Cardiac muscle cell (in vitro differentiated cells and primary cell): ENCODE measurements around the gene ATN1. TPM values are rescaled to one million over a fixed set of nuclear protein-coding genes. Genes with fewer than 3 reads are reported as not detected.

ENCODE experiments used
- DNase-seq, 2 donors: peaks; one replicate each; pipeline versions ENCODE4 v3.0.0 to v3.0.0-alpha.2; 2010 to 2017; ENCODE audit warnings: low read depth in 1 of 2, low spot score in 1 of 2
- H3K27ac ChIP-seq: fragments of 200-600 bp; sonication (generic); 2 replicates; pipeline ENCODE4 v1.5.1; 2016
- H3K27me3 ChIP-seq: fragments of 200-600 bp; sonication (generic); 2 replicates; pipeline ENCODE4 v1.6.0; 2016; ENCODE audit warnings: control low read depth
- H3K36me3 ChIP-seq: fragments of 200-600 bp; sonication (generic); 2 replicates; pipeline ENCODE4 v1.5.1; 2016; ENCODE audit warnings: control low read depth
- H3K4me1 ChIP-seq: fragments of 200-600 bp; sonication (generic); 2 replicates; pipeline ENCODE4 v1.8.1; 2017; ENCODE audit warnings: low read depth, mild to moderate bottlenecking, mixed run types
- H3K4me3 ChIP-seq: fragments of 200-600 bp; sonication (generic); 2 replicates; pipeline ENCODE4 v1.5.1; 2016; ENCODE audit warnings: mild to moderate bottlenecking
- H3K9me3 ChIP-seq: fragments of 200-600 bp; sonication (generic); 2 replicates; pipeline ENCODE4 v1.5.1; 2017; ENCODE audit warnings: low read depth, mild to moderate bottlenecking, control low read depth
- CTCF ChIP-seq: IDR thresholded peaks from 2 replicates; pipeline ENCODE4 v1.5.1; 2012; ENCODE audit warnings: low read depth, mild to moderate bottlenecking, low read length
- polyA plus RNA-seq: library from polyadenylated mRNA; unstranded; fragments of >200 nt; fragmentation: Nextera tagmentation; extraction: Ambion mirVana; gene quantifications from 2 replicates; pipeline ENCODE4 v1.2.1, GENCODE V29; 2016
- total RNA-seq: library from RNA; depleted of rRNA; stranded (reverse); fragments of >200 nt; gene quantifications from 2 replicates; pipeline ENCODE4 v1.2.3, GENCODE V29; 2016

The ATN1 gene
- total and polyA plus RNA-seq, 2 experiments from 2014 or later = 22.8 to 46.4 TPM

GRCh38 chr12:6980740-6981139 is 53.0 kb downstream of the ATN1 start:
- H3K4me3 ChIP-seq = no peak overlapping the region
- no peak for DNase-seq
- TF ChIP-seq CTCF = no peak
- no peaks in the 10 kb centered on the region for H3K27me3 ChIP-seq
- H3K36me3 ChIP-seq = peaks cover 25% of the 10 kb centered on the region
- no peak overlapping the region for H3K27ac ChIP-seq
- no peaks in the 10 kb centered on the region for H3K9me3 ChIP-seq
- no peaks in the 10 kb centered on the region for H3K4me1 ChIP-seq

- H3K4me3 ChIP-seq = no peak overlapping the region
- DNase-seq = no peak
- no peaks in the 10 kb centered on the region for H3K27me3 ChIP-seq
- H3K9me3 ChIP-seq = no peaks in the 10 kb centered on the region
- peaks cover 23% of the 10 kb centered on the region for H3K36me3 ChIP-seq
- H3K4me1 ChIP-seq = no peaks in the 10 kb centered on the region
- no peak overlapping the region for H3K27ac ChIP-seq
- no peak for TF ChIP-seq CTCF
These were observed 53.6 kb downstream of the ATN1 start for GRCh38 chr12:6981152-6982052.

GRCh38 chr12:6982532-6982931 is 54.8 kb downstream of the ATN1 start:
- Histone ChIP-seq H3K36me3 (peaks cover 16% of the 10 kb centered on the region), H3K27ac (no peak overlapping the region), H3K4me1 (no peaks in the 10 kb centered on the region), H3K27me3 (no peaks in the 10 kb centered on the region), H3K9me3 (no peaks in the 10 kb centered on the region), H3K4me3 (no peak overlapping the region)
- no peak for TF ChIP-seq CTCF
- DNase-seq = no peak

- Histone ChIP-seq H3K4me1 (no peaks in the 10 kb centered on the region), H3K27ac (no peak overlapping the region), H3K9me3 (no peaks in the 10 kb centered on the region), H3K36me3 (peaks cover 6% of the 10 kb centered on the region), H3K27me3 (no peaks in the 10 kb centered on the region), H3K4me3 (no peak overlapping the region)
- no peak for DNase-seq
- TF ChIP-seq CTCF = no peak
These were observed 60.3 kb downstream of the ATN1 start for GRCh38 chr12:6987956-6988553.

Other genes with a start within 250 kb of the ATN1 start
- 39.4 and 44.9 TPM in 2 replicates for gene ZNF384, start 238.6 kb upstream of the ATN1 start, total RNA-seq
- 38.2 and 44.1 TPM in 2 replicates for gene ZNF384, start 238.6 kb upstream of the ATN1 start, polyA plus RNA-seq
- 0.36 and 5.5 TPM in 2 replicates for gene PIANP, start 227.1 kb upstream of the ATN1 start, total RNA-seq
- gene PIANP, start 227.1 kb upstream of the ATN1 start, polyA plus RNA-seq = 4.1 and 5.0 TPM in 2 replicates
- gene COPS7A, start 203.9 kb upstream of the ATN1 start, total RNA-seq = 71.0 and 82.1 TPM in 2 replicates
- gene COPS7A, start 203.9 kb upstream of the ATN1 start, polyA plus RNA-seq = 97.7 and 108 TPM in 2 replicates
- gene MLF2, start 174.8 kb upstream of the ATN1 start, total RNA-seq = 342 and 449 TPM in 2 replicates
- 575 and 592 TPM in 2 replicates for gene MLF2, start 174.8 kb upstream of the ATN1 start, polyA plus RNA-seq
- 194 and 290 TPM in 2 replicates for gene PTMS, start 161.6 kb upstream of the ATN1 start, total RNA-seq
- gene PTMS, start 161.6 kb upstream of the ATN1 start, polyA plus RNA-seq = 426 and 467 TPM in 2 replicates
- gene LAG3, start 155.4 kb upstream of the ATN1 start, total RNA-seq = 0.15 TPM in 1 of 2 replicates, not detected in the other
- 0.34 TPM in 1 of 2 replicates, not detected in the other for gene LAG3, start 155.4 kb upstream of the ATN1 start, polyA plus RNA-seq
- gene CD4, start 138.4 kb upstream of the ATN1 start, total RNA-seq = 3.1 and 3.3 TPM in 2 replicates
- gene CD4, start 138.4 kb upstream of the ATN1 start, polyA plus RNA-seq = 5.2 and 5.9 TPM in 2 replicates
- 41.1 and 51.0 TPM in 2 replicates for gene GPR162, start 106.1 kb upstream of the ATN1 start, total RNA-seq
- gene GPR162, start 106.1 kb upstream of the ATN1 start, polyA plus RNA-seq = 29.2 and 38.6 TPM in 2 replicates
- 11.6 and 19.7 TPM in 2 replicates for gene P3H3, start 99.6 kb upstream of the ATN1 start, total RNA-seq
- 13.7 and 18.2 TPM in 2 replicates for gene P3H3, start 99.6 kb upstream of the ATN1 start, polyA plus RNA-seq
- 3.0 and 5.2 TPM in 2 replicates for gene GNB3, start 87.0 kb upstream of the ATN1 start, total RNA-seq
- gene GNB3, start 87.0 kb upstream of the ATN1 start, polyA plus RNA-seq = 1.7 and 2.1 TPM in 2 replicates
- gene CDCA3, start 76.7 kb upstream of the ATN1 start, total RNA-seq = 11.5 and 42.8 TPM in 2 replicates
- 10.4 and 84.9 TPM in 2 replicates for gene CDCA3, start 76.7 kb upstream of the ATN1 start, polyA plus RNA-seq
- gene USP5, start 75.8 kb upstream of the ATN1 start, total RNA-seq = 145 and 150 TPM in 2 replicates
- 156 TPM in 2 replicates for gene USP5, start 75.8 kb upstream of the ATN1 start, polyA plus RNA-seq
- gene TPI1, start 60.4 kb upstream of the ATN1 start, total RNA-seq = 1,963 and 2,650 TPM in 2 replicates
- 3,554 and 4,448 TPM in 2 replicates for gene TPI1, start 60.4 kb upstream of the ATN1 start, polyA plus RNA-seq
- gene SPSB2, start 54.7 kb upstream of the ATN1 start, total RNA-seq = 11.6 and 12.3 TPM in 2 replicates
- 13.5 and 15.6 TPM in 2 replicates for gene SPSB2, start 54.7 kb upstream of the ATN1 start, polyA plus RNA-seq
- 17.5 and 18.8 TPM in 2 replicates for gene LRRC23, start 23.1 kb upstream of the ATN1 start, total RNA-seq
- 23.7 and 24.8 TPM in 2 replicates for gene LRRC23, start 23.1 kb upstream of the ATN1 start, polyA plus RNA-seq
- gene ENO2, start 13.4 kb upstream of the ATN1 start, total RNA-seq = 56.2 and 87.7 TPM in 2 replicates
- 133 and 154 TPM in 2 replicates for gene ENO2, start 13.4 kb upstream of the ATN1 start, polyA plus RNA-seq
- not detected in 2 replicates for gene RNU7-1, start 15.9 kb downstream of the ATN1 start, total RNA-seq
- not detected in 2 replicates for gene RNU7-1, start 15.9 kb downstream of the ATN1 start, polyA plus RNA-seq
- gene C12orf57, start 16.1 kb downstream of the ATN1 start, total RNA-seq = 260 and 307 TPM in 2 replicates
- gene C12orf57, start 16.1 kb downstream of the ATN1 start, polyA plus RNA-seq = 154 and 208 TPM in 2 replicates
- 17.4 and 19.2 TPM in 2 replicates for gene PTPN6, start 23.4 kb downstream of the ATN1 start, total RNA-seq
- gene PTPN6, start 23.4 kb downstream of the ATN1 start, polyA plus RNA-seq = 25.2 and 28.4 TPM in 2 replicates
- 350 and 388 TPM in 2 replicates for gene PHB2, start 42.7 kb downstream of the ATN1 start, total RNA-seq
- 181 and 228 TPM in 2 replicates for gene PHB2, start 42.7 kb downstream of the ATN1 start, polyA plus RNA-seq
- 15.7 and 21.5 TPM in 2 replicates for gene EMG1, start 43.0 kb downstream of the ATN1 start, total RNA-seq
- gene EMG1, start 43.0 kb downstream of the ATN1 start, polyA plus RNA-seq = 29.7 and 39.2 TPM in 2 replicates
- 12.0 and 15.8 TPM in 2 replicates for gene LPCAT3, start 90.5 kb downstream of the ATN1 start, total RNA-seq
- gene LPCAT3, start 90.5 kb downstream of the ATN1 start, polyA plus RNA-seq = 31.4 and 37.8 TPM in 2 replicates
- gene C1S, start 132.8 kb downstream of the ATN1 start, total RNA-seq = 3.0 and 5.0 TPM in 2 replicates
- 7.3 and 9.3 TPM in 2 replicates for gene C1S, start 132.8 kb downstream of the ATN1 start, polyA plus RNA-seq
- gene C1R, start 164.5 kb downstream of the ATN1 start, total RNA-seq = 2.4 and 3.6 TPM in 2 replicates
- 1.5 and 3.4 TPM in 2 replicates for gene C1R, start 164.5 kb downstream of the ATN1 start, polyA plus RNA-seq
- gene C1RL, start 181.3 kb downstream of the ATN1 start, total RNA-seq = 18.4 and 32.4 TPM in 2 replicates
- 12.2 and 14.3 TPM in 2 replicates for gene C1RL, start 181.3 kb downstream of the ATN1 start, polyA plus RNA-seq
- 0.95 and 8.9 TPM in 2 replicates for gene RBP5, start 200.9 kb downstream of the ATN1 start, total RNA-seq
- gene RBP5, start 200.9 kb downstream of the ATN1 start, polyA plus RNA-seq = 1.5 and 4.1 TPM in 2 replicates
- gene CLSTN3, start 202.4 kb downstream of the ATN1 start, total RNA-seq = 32.0 and 35.5 TPM in 2 replicates
- gene CLSTN3, start 202.4 kb downstream of the ATN1 start, polyA plus RNA-seq = 14.0 and 27.2 TPM in 2 replicates